ENCODE data around the gene GTPBP6.

Gene GTPBP6

GRCh38 chrX:363621-364375 is 45.2 kb upstream of the GTPBP6 start:
- Histone ChIP-seq H3K9ac (ENCODE audit: low read length) (no peak overlapping the region), H3K27ac (ENCODE audit: low read depth, low read length) (no peak overlapping the region), H3K4me2 (ENCODE audit: low read depth, low read length, poor library complexity, severe bottlenecking) (no peak overlapping the region), H4K20me1 (ENCODE audit: low read depth, low read length) (no peaks in the 10 kb centered on the region), H2AFZ (ENCODE audit: low read depth, low read length, severe bottlenecking) (no peak overlapping the region), H3K9me2 (replicated peaks; ENCODE audit: insufficient read depth, low read length) (no peaks in the 10 kb centered on the region), H3K36me3 (ENCODE audit: low read length) (no peaks in the 10 kb centered on the region), H3K4me3 (ENCODE audit: insufficient read depth, low read length, poor library complexity, severe bottlenecking) (no peak overlapping the region), H3K9me3 (ENCODE audit: insufficient read depth, low read length) (no peaks in the 10 kb centered on the region), H3K79me2 (ENCODE audit: insufficient read depth, low read length) (no peaks in the 10 kb centered on the region), H3F3A (ENCODE audit: insufficient read depth) (peaks cover 5% of the 10 kb centered on the region; the same call in 1 of the 2 replicates), H3K27me3 (ENCODE audit: low read length) (no peaks in the 10 kb centered on the region)
- TF ChIP-seq CTCF (IDR thresholded peaks at IDR 0.05; ENCODE audit: insufficient read depth, low read length, poor library complexity, severe bottlenecking) = no peak

GRCh38 chrX:362937-363620 is 44.5 kb upstream of the GTPBP6 start:
- Histone ChIP-seq H4K20me1 (ENCODE audit: low read depth, low read length) (no peaks in the 10 kb centered on the region), H3K4me3 (ENCODE audit: insufficient read depth, low read length, poor library complexity, severe bottlenecking) (no peak overlapping the region), H3F3A (ENCODE audit: insufficient read depth) (peaks cover 5% of the 10 kb centered on the region; the same call in 1 of the 2 replicates), H3K27me3 (ENCODE audit: low read length) (no peaks in the 10 kb centered on the region), H3K27ac (ENCODE audit: low read depth, low read length) (no peak overlapping the region), H2AFZ (ENCODE audit: low read depth, low read length, severe bottlenecking) (no peak overlapping the region), H3K9me2 (replicated peaks; ENCODE audit: insufficient read depth, low read length) (no peaks in the 10 kb centered on the region), H3K79me2 (ENCODE audit: insufficient read depth, low read length) (no peaks in the 10 kb centered on the region), H3K9ac (ENCODE audit: low read length) (no peak overlapping the region), H3K4me2 (ENCODE audit: low read depth, low read length, poor library complexity, severe bottlenecking) (no peak overlapping the region), H3K9me3 (ENCODE audit: insufficient read depth, low read length) (no peaks in the 10 kb centered on the region), H3K36me3 (ENCODE audit: low read length) (no peaks in the 10 kb centered on the region)
- no peak for TF ChIP-seq CTCF (IDR thresholded peaks at IDR 0.05; ENCODE audit: insufficient read depth, low read length, poor library complexity, severe bottlenecking)
- no peak for TF ChIP-seq EZH2phosphoT487 (conservative IDR thresholded peaks at IDR 0.05; ENCODE audit: low read length)

GRCh38 chrX:362351-362750 is 43.8 kb upstream of the GTPBP6 start:
- Histone ChIP-seq H3F3A (ENCODE audit: insufficient read depth) (no peaks in the 10 kb centered on the region), H3K4me3 (ENCODE audit: insufficient read depth, low read length, poor library complexity, severe bottlenecking) (no peak overlapping the region), H3K79me2 (ENCODE audit: insufficient read depth, low read length) (no peaks in the 10 kb centered on the region), H3K9ac (ENCODE audit: low read length) (no peak overlapping the region), H3K4me2 (ENCODE audit: low read depth, low read length, poor library complexity, severe bottlenecking) (no peak overlapping the region), H3K9me2 (replicated peaks; ENCODE audit: insufficient read depth, low read length) (no peaks in the 10 kb centered on the region), H2AFZ (ENCODE audit: low read depth, low read length, severe bottlenecking) (no peak overlapping the region), H3K9me3 (ENCODE audit: insufficient read depth, low read length) (no peaks in the 10 kb centered on the region), H3K27me3 (ENCODE audit: low read length) (no peaks in the 10 kb centered on the region), H4K20me1 (ENCODE audit: low read depth, low read length) (no peaks in the 10 kb centered on the region), H3K36me3 (ENCODE audit: low read length) (no peaks in the 10 kb centered on the region), H3K27ac (ENCODE audit: low read depth, low read length) (no peak overlapping the region)
- TF ChIP-seq CTCF (IDR thresholded peaks at IDR 0.05; ENCODE audit: insufficient read depth, low read length, poor library complexity, severe bottlenecking) (no peak), EZH2phosphoT487 (conservative IDR thresholded peaks at IDR 0.05; ENCODE audit: low read length) (no peak)

All from SU-DHL-6 (cell line).